ENCODE measurements around the gene DGAT2L6. TPM values are rescaled to one million over a fixed set of nuclear protein-coding genes. Genes with fewer than 3 reads are reported as not detected.

DGAT2L6 gene
- total and polyA plus RNA-seq, 4 donors, result not detected

DNA sequence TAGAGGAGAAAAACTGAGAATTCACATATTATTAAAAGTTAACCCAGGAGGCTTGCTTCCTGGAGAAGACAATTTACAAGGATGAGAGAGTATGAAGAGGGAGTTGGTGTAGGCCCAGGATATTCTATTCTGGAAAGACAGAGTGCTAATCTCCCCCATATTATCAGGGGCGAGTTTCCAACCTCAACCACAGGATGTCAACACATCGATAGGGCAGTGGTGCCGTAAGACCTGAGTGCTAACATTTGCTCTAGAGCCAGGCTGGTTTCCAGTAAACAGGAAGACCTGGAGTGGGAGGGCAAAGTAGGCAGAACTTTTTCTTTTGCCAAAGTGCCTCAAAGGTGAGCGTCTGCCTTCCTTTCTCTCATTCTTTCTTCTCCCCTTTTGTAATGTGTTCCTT lies 54.4 kb downstream of the DGAT2L6 start:
- DNase-seq (ENCODE audit: low spot score), result no peak
- Histone ChIP-seq H3K9me3 (ENCODE audit: control insufficient read depth in 4 of 4, low read length in 3 of 4) (no peaks in the 10 kb centered on the region), H3K36me3 (ENCODE audit: control insufficient read depth in 4 of 4, insufficient read depth in 3 of 4, low read depth in 1 of 4, low read length in 3 of 4) (no peaks in the 10 kb centered on the region), H3K27me3 (ENCODE audit: control insufficient read depth in 4 of 4, insufficient read depth in 4 of 4, low read length in 3 of 4) (peaks cover 0 to 5% (median 0%) of the 10 kb centered on the region in 4 donors), H3K4me3 (ENCODE audit: low read depth in 1 of 3, low read length in 3 of 3) (no peak overlapping the region), H3K27ac (ENCODE audit: low read depth in 1 of 2, low read length in 2 of 2) (no peak overlapping the region), H3K9ac (ENCODE audit: low read depth in 1 of 2, low read length in 2 of 2) (no peak overlapping the region), H3K4me1 (ENCODE audit: control insufficient read depth in 4 of 4, insufficient read depth in 4 of 4, low read length in 3 of 4) (no peaks in the 10 kb centered on the region)
- TF ChIP-seq NR2F2 (IDR thresholded peaks at IDR 0.05) (no peak), HNF4A (conservative IDR thresholded peaks at IDR 0.05) (peak; percentile 24 to 27), RXRA (IDR thresholded peaks at IDR 0.05) (peak in 1 of 2 donors; percentile 12)
- 39% methylated on average over 4 of the region's 4 CpGs for WGBS

DNA sequence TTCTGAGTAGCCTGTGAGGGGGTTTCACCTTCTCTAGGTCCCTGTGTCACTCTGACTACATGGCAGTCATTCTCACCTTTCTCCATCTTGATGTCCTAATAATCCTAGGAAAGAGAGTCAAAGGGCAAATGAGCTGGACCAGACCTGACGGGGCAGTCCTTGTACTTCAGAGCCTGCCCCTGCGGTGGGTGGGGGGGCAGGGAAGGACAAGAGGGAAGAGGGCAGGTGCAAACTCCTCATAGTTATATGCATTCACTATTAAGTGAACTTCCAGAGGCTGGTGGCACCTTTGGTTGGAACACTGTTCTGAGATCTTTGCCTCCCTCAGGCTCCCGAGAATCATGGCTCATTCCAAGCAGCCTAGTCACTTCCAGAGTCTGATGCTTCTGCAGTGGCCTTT lies 57.1 kb downstream of the DGAT2L6 start, which contains the start of gene AWAT1:
Gene AWAT1, plus strand, starts transcription at position 301 of the 400 bp plus-strand sequence. Its CDS starts 41 bp downstream, at position 342.
- H3K36me3 ChIP-seq (ENCODE audit: control insufficient read depth in 4 of 4, insufficient read depth in 3 of 4, low read depth in 1 of 4, low read length in 3 of 4), result no peaks in the 10 kb centered on the region
- peaks cover 0 to 5% (median 0%) of the 10 kb centered on the region in 4 donors for H3K27me3 ChIP-seq (ENCODE audit: control insufficient read depth in 4 of 4, insufficient read depth in 4 of 4, low read length in 3 of 4)
- no peak within 1 kb of the TSS for H3K9ac ChIP-seq (ENCODE audit: low read depth in 1 of 2, low read length in 2 of 2)
- H3K4me3 ChIP-seq (ENCODE audit: low read depth in 1 of 3, low read length in 3 of 3), result no peak within 1 kb of the TSS
- no peak within 1 kb of the TSS for H3K27ac ChIP-seq (ENCODE audit: low read depth in 1 of 2, low read length in 2 of 2)
- WGBS, result 68% methylated on average over 3 of the region's 3 CpGs
- no peaks in the 10 kb centered on the region for H3K4me1 ChIP-seq (ENCODE audit: control insufficient read depth in 4 of 4, insufficient read depth in 4 of 4, low read length in 3 of 4)
- no peaks in the 10 kb centered on the region for H3K9me3 ChIP-seq (ENCODE audit: control insufficient read depth in 4 of 4, low read length in 3 of 4)
- TF ChIP-seq, protein P1, sequence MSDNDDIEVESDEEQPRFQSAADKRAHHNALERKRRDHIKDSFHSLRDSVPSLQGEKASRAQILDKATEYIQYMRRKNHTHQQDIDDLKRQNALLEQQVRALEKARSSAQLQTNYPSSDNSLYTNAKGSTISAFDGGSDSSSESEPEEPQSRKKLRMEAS (IDR thresholded peaks at IDR 0.05), result no peak
- TF ChIP-seq SP1 (IDR thresholded peaks at IDR 0.05) (no peak), FOXA2 (IDR thresholded peaks at IDR 0.05) (no peak), RAD21 (IDR thresholded peaks at IDR 0.05) (no peak), RXRA (IDR thresholded peaks at IDR 0.05) (no peak), GABPA (IDR thresholded peaks at IDR 0.05 in 1 of 2, conservative IDR thresholded peaks at IDR 0.05 in 1 of 2) (no peak), FOXA1 (IDR thresholded peaks at IDR 0.05) (no peak), HNF4A (conservative IDR thresholded peaks at IDR 0.05) (no peak), NR2F2 (IDR thresholded peaks at IDR 0.05) (no peak), EGR1 (IDR thresholded peaks at IDR 0.05; ENCODE audit: low read depth in 2 of 2) (no peak)
- TF ChIP-seq, protein P2, sequence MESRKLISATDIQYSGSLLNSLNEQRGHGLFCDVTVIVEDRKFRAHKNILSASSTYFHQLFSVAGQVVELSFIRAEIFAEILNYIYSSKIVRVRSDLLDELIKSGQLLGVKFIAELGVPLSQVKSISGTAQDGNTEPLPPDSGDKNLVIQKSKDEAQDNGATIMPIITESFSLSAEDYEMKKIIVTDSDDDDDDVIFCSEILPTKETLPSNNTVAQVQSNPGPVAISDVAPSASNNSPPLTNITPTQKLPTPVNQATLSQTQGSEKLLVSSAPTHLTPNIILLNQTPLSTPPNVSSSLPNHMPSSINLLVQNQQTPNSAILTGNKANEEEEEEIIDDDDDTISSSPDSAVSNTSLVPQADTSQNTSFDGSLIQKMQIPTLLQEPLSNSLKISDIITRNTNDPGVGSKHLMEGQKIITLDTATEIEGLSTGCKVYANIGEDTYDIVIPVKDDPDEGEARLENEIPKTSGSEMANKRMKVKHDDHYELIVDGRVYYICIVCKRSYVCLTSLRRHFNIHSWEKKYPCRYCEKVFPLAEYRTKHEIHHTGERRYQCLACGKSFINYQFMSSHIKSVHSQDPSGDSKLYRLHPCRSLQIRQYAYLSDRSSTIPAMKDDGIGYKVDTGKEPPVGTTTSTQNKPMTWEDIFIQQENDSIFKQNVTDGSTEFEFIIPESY (IDR thresholded peaks at IDR 0.05), result no peak
- TF ChIP-seq, protein P3, sequence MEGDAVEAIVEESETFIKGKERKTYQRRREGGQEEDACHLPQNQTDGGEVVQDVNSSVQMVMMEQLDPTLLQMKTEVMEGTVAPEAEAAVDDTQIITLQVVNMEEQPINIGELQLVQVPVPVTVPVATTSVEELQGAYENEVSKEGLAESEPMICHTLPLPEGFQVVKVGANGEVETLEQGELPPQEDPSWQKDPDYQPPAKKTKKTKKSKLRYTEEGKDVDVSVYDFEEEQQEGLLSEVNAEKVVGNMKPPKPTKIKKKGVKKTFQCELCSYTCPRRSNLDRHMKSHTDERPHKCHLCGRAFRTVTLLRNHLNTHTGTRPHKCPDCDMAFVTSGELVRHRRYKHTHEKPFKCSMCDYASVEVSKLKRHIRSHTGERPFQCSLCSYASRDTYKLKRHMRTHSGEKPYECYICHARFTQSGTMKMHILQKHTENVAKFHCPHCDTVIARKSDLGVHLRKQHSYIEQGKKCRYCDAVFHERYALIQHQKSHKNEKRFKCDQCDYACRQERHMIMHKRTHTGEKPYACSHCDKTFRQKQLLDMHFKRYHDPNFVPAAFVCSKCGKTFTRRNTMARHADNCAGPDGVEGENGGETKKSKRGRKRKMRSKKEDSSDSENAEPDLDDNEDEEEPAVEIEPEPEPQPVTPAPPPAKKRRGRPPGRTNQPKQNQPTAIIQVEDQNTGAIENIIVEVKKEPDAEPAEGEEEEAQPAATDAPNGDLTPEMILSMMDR (IDR thresholded peaks at IDR 0.05; ENCODE audit: low read depth, low read length, missing input control), result no peak
- DNase-seq (ENCODE audit: low spot score), result no peak

DNA sequence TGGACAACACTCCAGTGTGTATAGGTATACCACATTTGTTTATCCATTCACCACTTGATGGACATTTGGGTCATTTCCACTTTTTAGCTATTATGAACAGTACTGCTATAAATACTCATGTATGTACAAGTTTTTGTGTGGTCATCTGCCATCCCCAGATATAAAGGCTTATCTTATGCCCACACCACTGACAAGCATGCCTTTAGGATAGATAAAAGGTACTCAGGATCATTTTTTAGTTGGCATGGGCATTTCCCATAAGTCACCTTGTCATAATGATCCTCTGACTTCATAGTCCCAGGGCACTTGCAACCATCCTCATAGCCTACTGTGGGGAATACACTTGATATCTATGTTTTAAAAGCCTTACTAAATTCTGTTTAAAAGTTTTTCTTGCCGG lies 63.5 kb downstream of the DGAT2L6 start:
- no peak for DNase-seq (ENCODE audit: low spot score)
- Histone ChIP-seq H3K27ac (ENCODE audit: low read depth in 1 of 2, low read length in 2 of 2) (no peak overlapping the region), H3K4me1 (ENCODE audit: control insufficient read depth in 4 of 4, insufficient read depth in 4 of 4, low read length in 3 of 4) (no peaks in the 10 kb centered on the region), H3K27me3 (ENCODE audit: control insufficient read depth in 4 of 4, insufficient read depth in 4 of 4, low read length in 3 of 4) (no peaks in the 10 kb centered on the region), H3K36me3 (ENCODE audit: control insufficient read depth in 4 of 4, insufficient read depth in 3 of 4, low read depth in 1 of 4, low read length in 3 of 4) (no peaks in the 10 kb centered on the region), H3K9me3 (ENCODE audit: control insufficient read depth in 4 of 4, low read length in 3 of 4) (no peaks in the 10 kb centered on the region), H3K9ac (ENCODE audit: low read depth in 1 of 2, low read length in 2 of 2) (no peak overlapping the region), H3K4me3 (ENCODE audit: low read depth in 1 of 3, low read length in 3 of 3) (no peak overlapping the region)
- WGBS, result 97% methylated on average over 1 of the region's 1 CpG
- TF ChIP-seq HNF4A (conservative IDR thresholded peaks at IDR 0.05) (no peak), HNF4G (IDR thresholded peaks at IDR 0.05) (no peak), RAD21 (IDR thresholded peaks at IDR 0.05) (no peak)
- TF ChIP-seq, protein P1 (IDR thresholded peaks at IDR 0.05), result no peak

Measured in liver (tissue), 9 donors.